ENCODE data around the gene ZBTB20.

GRCh38 chr3:114508976-114509375, 638.1 kb downstream of the ZBTB20 start:
- no peak for TF ChIP-seq CSRNP3 (CRISPR knock-in tag; IDR thresholded peaks at IDR 0.05)
- TF ChIP-seq CSDC2 (CRISPR knock-in tag; IDR thresholded peaks at IDR 0.05): no peak
- no peak for TF ChIP-seq PATZ1 (CRISPR knock-in tag; IDR thresholded peaks at IDR 0.05; ENCODE audit: borderline replicate concordance)
- no peak for TF ChIP-seq ZFP3 (CRISPR knock-in tag; IDR thresholded peaks at IDR 0.05)

Data from SK-N-SH treated with all-trans-retinoic acid at 6 μM for 48 hours (cell line).